HepG2 (cell line): Measurements from ENCODE around the gene FUT3. TPM values are rescaled to one million over a fixed set of nuclear protein-coding genes. Genes with fewer than 3 reads are reported as not detected.

Source experiments
- CSRNP2 ChIP-seq: sonication (generic); formaldehyde crosslinking; conservative IDR thresholded peaks from 2 replicates; pipeline ENCODE4 v1.8.0; 2022; ENCODE audit warnings: low read depth, missing genetic modification reagents
- FOXO1 ChIP-seq: sonication (generic); formaldehyde crosslinking; IDR thresholded peaks from 2 replicates; pipeline ENCODE4 v1.4.0; 2020; ENCODE audit warnings: missing genetic modification reagents
- HNF4A ChIP-seq: sonication (generic); formaldehyde crosslinking; IDR thresholded peaks from 2 replicates; pipeline ENCODE4 v1.4.0; 2020; ENCODE audit warnings: missing genetic modification reagents
- NFKB2 ChIP-seq: sonication (generic); formaldehyde crosslinking; IDR thresholded peaks from 2 replicates; pipeline ENCODE4 v1.4.0; 2020; ENCODE audit warnings: missing genetic modification reagents, borderline replicate concordance
- NR2C2 ChIP-seq: sonication (generic); formaldehyde crosslinking; IDR thresholded peaks from 2 replicates; pipeline ENCODE4 v1.4.0; 2020; ENCODE audit warnings: missing genetic modification reagents, mild to moderate bottlenecking, moderate library complexity, borderline replicate concordance
- PITX1 ChIP-seq: sonication (generic); formaldehyde crosslinking; IDR thresholded peaks from 2 replicates; pipeline ENCODE4 v1.5.1; 2020; ENCODE audit warnings: mild to moderate bottlenecking, missing genetic modification reagents
- RCOR2 ChIP-seq: IDR thresholded peaks from 2 replicates; pipeline ENCODE4 v1.6.1; 2016; ENCODE audit warnings: missing biosample characterization, missing genetic modification reagents
- SIN3A ChIP-seq: IDR thresholded peaks from 2 replicates; pipeline ENCODE4 v1.6.1; 2011; ENCODE audit warnings: low read depth, mild to moderate bottlenecking, control low read depth, low read length, borderline replicate concordance
- U2AF2 ChIP-seq: fragments of 200-400 bp; formaldehyde crosslinking; IDR thresholded peaks from 2 replicates; pipeline ENCODE4 v1.6.1; 2017; ENCODE audit warnings: low read depth, mild to moderate bottlenecking, low read length
- ZBTB1 ChIP-seq: sonication (generic); formaldehyde crosslinking; IDR thresholded peaks from 2 replicates; pipeline ENCODE4 v1.4.0; 2020; ENCODE audit warnings: missing genetic modification reagents, borderline replicate concordance
- ZNF605 ChIP-seq: sonication (generic); formaldehyde crosslinking; IDR thresholded peaks from 2 replicates; pipeline ENCODE4 v1.8.0; 2022; ENCODE audit warnings: mild to moderate bottlenecking, missing genetic modification reagents
- polyA plus RNA-seq, 8 experiments: library from polyadenylated mRNA; depleted of rRNA in 3 of 8; stranded (reverse) in 7 of 8; unstranded in 1 of 8; fragments of >200 nt; fragmentation: Illumina TruSeq in 4 of 8; extraction: Trizol in 4 of 8; gene quantifications; 2 replicates each; pipeline versions ENCODE4 v1.2.1 to v1.2.3, GENCODE V29; 2011 to 2016; ENCODE audit warnings: low read depth in 4 of 8, missing spikeins in 1 of 8, mixed read lengths in 1 of 8; ENCODE audit not compliant: insufficient read depth in 1 of 8
- total RNA-seq, 5 experiments: library from RNA; depleted of rRNA; stranded (reverse); fragments of >200 nt; fragmentation: Illumina TruSeq; extraction: Trizol; gene quantifications; 2 replicates each; pipeline ENCODE4 v1.2.3, GENCODE V29; 2016; ENCODE audit warnings: low read depth in 1 of 5
- TF ChIP-seq, protein P1 (sequence below): sonication (generic); formaldehyde crosslinking; IDR thresholded peaks from 2 replicates; pipeline ENCODE4 v1.5.1; 2020; ENCODE audit warnings: mild to moderate bottlenecking, missing genetic modification reagents, moderate library complexity
- TF ChIP-seq, protein P2 (sequence below): sonication (generic); formaldehyde crosslinking; IDR thresholded peaks from 2 replicates; pipeline ENCODE4 v1.5.0; 2020; ENCODE audit warnings: mild to moderate bottlenecking, missing genetic modification reagents, moderate library complexity
- TF ChIP-seq, protein P3 (sequence below): sonication (generic); formaldehyde crosslinking; IDR thresholded peaks from 2 replicates; pipeline ENCODE4 v1.4.0; 2020; ENCODE audit warnings: mild to moderate bottlenecking, low read depth, missing genetic modification reagents
- TF ChIP-seq, protein P4 (sequence below): sonication (generic); formaldehyde crosslinking; IDR thresholded peaks from 2 replicates; pipeline ENCODE4 v1.4.0; 2020; ENCODE audit warnings: missing genetic modification reagents

Gene FUT3
- total and polyA plus RNA-seq, 2 of the 13 experiments (the other 11 are each of a cell fraction or from before 2014, with no cell fraction given): 0.53 to 1.1 TPM

GRCh38 chr19:5822181-5822844 is 28.9 kb downstream of the FUT3 start (continued):
- TF ChIP-seq, protein P1, sequence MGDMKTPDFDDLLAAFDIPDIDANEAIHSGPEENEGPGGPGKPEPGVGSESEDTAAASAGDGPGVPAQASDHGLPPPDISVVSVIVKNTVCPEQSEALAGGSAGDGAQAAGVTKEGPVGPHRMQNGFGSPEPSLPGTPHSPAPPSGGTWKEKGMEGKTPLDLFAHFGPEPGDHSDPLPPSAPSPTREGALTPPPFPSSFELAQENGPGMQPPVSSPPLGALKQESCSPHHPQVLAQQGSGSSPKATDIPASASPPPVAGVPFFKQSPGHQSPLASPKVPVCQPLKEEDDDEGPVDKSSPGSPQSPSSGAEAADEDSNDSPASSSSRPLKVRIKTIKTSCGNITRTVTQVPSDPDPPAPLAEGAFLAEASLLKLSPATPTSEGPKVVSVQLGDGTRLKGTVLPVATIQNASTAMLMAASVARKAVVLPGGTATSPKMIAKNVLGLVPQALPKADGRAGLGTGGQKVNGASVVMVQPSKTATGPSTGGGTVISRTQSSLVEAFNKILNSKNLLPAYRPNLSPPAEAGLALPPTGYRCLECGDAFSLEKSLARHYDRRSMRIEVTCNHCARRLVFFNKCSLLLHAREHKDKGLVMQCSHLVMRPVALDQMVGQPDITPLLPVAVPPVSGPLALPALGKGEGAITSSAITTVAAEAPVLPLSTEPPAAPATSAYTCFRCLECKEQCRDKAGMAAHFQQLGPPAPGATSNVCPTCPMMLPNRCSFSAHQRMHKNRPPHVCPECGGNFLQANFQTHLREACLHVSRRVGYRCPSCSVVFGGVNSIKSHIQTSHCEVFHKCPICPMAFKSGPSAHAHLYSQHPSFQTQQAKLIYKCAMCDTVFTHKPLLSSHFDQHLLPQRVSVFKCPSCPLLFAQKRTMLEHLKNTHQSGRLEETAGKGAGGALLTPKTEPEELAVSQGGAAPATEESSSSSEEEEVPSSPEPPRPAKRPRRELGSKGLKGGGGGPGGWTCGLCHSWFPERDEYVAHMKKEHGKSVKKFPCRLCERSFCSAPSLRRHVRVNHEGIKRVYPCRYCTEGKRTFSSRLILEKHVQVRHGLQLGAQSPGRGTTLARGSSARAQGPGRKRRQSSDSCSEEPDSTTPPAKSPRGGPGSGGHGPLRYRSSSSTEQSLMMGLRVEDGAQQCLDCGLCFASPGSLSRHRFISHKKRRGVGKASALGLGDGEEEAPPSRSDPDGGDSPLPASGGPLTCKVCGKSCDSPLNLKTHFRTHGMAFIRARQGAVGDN (CRISPR knock-in tag): peak; percentile 71
- TF ChIP-seq SIN3A (no peak), NFKB2 (no peak), HNF4A (CRISPR knock-in tag) (peak; percentile 17; the same call in 1 of the 2 replicates), ZBTB1 (CRISPR knock-in tag) (no peak), CSRNP2 (CRISPR knock-in tag) (no peak), ZNF605 (CRISPR knock-in tag) (peak; percentile 35; the same call in 1 of the 2 replicates), NR2C2 (no peak), RCOR2 (CRISPR knock-in tag) (no peak), U2AF2 (no peak), FOXO1 (no peak), PITX1 (CRISPR knock-in tag) (peak; percentile 50; the same call in 1 of the 2 replicates)
- TF ChIP-seq, protein P2, sequence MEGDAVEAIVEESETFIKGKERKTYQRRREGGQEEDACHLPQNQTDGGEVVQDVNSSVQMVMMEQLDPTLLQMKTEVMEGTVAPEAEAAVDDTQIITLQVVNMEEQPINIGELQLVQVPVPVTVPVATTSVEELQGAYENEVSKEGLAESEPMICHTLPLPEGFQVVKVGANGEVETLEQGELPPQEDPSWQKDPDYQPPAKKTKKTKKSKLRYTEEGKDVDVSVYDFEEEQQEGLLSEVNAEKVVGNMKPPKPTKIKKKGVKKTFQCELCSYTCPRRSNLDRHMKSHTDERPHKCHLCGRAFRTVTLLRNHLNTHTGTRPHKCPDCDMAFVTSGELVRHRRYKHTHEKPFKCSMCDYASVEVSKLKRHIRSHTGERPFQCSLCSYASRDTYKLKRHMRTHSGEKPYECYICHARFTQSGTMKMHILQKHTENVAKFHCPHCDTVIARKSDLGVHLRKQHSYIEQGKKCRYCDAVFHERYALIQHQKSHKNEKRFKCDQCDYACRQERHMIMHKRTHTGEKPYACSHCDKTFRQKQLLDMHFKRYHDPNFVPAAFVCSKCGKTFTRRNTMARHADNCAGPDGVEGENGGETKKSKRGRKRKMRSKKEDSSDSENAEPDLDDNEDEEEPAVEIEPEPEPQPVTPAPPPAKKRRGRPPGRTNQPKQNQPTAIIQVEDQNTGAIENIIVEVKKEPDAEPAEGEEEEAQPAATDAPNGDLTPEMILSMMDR (CRISPR knock-in tag): peak; percentile 30; the same call in 1 of the 2 replicates
- TF ChIP-seq, protein P3, sequence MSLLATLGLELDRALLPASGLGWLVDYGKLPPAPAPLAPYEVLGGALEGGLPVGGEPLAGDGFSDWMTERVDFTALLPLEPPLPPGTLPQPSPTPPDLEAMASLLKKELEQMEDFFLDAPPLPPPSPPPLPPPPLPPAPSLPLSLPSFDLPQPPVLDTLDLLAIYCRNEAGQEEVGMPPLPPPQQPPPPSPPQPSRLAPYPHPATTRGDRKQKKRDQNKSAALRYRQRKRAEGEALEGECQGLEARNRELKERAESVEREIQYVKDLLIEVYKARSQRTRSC (CRISPR knock-in tag): no peak
- TF ChIP-seq, protein P4, sequence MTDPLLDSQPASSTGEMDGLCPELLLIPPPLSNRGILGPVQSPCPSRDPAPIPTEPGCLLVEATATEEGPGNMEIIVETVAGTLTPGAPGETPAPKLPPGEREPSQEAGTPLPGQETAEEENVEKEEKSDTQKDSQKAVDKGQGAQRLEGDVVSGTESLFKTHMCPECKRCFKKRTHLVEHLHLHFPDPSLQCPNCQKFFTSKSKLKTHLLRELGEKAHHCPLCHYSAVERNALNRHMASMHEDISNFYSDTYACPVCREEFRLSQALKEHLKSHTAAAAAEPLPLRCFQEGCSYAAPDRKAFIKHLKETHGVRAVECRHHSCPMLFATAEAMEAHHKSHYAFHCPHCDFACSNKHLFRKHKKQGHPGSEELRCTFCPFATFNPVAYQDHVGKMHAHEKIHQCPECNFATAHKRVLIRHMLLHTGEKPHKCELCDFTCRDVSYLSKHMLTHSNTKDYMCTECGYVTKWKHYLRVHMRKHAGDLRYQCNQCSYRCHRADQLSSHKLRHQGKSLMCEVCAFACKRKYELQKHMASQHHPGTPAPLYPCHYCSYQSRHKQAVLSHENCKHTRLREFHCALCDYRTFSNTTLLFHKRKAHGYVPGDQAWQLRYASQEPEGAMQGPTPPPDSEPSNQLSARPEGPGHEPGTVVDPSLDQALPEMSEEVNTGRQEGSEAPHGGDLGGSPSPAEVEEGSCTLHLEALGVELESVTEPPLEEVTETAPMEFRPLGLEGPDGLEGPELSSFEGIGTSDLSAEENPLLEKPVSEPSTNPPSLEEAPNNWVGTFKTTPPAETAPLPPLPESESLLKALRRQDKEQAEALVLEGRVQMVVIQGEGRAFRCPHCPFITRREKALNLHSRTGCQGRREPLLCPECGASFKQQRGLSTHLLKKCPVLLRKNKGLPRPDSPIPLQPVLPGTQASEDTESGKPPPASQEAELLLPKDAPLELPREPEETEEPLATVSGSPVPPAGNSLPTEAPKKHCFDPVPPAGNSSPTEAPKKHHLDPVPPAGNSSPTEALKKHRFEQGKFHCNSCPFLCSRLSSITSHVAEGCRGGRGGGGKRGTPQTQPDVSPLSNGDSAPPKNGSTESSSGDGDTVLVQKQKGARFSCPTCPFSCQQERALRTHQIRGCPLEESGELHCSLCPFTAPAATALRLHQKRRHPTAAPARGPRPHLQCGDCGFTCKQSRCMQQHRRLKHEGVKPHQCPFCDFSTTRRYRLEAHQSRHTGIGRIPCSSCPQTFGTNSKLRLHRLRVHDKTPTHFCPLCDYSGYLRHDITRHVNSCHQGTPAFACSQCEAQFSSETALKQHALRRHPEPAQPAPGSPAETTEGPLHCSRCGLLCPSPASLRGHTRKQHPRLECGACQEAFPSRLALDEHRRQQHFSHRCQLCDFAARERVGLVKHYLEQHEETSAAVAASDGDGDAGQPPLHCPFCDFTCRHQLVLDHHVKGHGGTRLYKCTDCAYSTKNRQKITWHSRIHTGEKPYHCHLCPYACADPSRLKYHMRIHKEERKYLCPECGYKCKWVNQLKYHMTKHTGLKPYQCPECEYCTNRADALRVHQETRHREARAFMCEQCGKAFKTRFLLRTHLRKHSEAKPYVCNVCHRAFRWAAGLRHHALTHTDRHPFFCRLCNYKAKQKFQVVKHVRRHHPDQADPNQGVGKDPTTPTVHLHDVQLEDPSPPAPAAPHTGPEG (CRISPR knock-in tag): no peak
